Activated naive CD8-positive, alpha-beta T cell treated with anti-CD3 and anti-CD28 coated beads, Interleukin-2, amount 50 U/mL, for 16 hours (primary cell): Measurements from ENCODE around the gene HAGH.

Source experiments
- DNase-seq: peaks from one replicate; pipeline ENCODE4 v3.0.0-alpha.2; 2020; ENCODE audit warnings: low read depth, low spot score

The HAGH gene

GRCh38 chr16:1787056-1787321, 39.6 kb downstream of the HAGH start:
- no peak for DNase-seq

GRCh38 chr16:1786242-1787055, 40.2 kb downstream of the HAGH start:
- DNase-seq: no peak

- no peak for DNase-seq
Observed at GRCh38 chr16:1785846-1786170, 40.8 kb downstream of the HAGH start.

- DNase-seq: no peak
Observed at GRCh38 chr16:1784977-1785845, 41.4 kb downstream of the HAGH start.

- peak; percentile 95 for DNase-seq
Observed at GRCh38 chr16:1782408-1783264, 44.0 kb downstream of the HAGH start, which contains the start of the genes NUBP2 and SPSB3. NUBP2 (plus strand) TSS chr16:1782960; CDS start chr16:1783021, 61 bp downstream. SPSB3 (minus strand) TSS chr16:1782571; CDS start chr16:1781483, 1,088 bp downstream.

GRCh38 chr16:1781758-1782407, 44.7 kb downstream of the HAGH start:
- no peak for DNase-seq

- no peak for DNase-seq
Observed at GRCh38 chr16:1781254-1781653, 45.4 kb downstream of the HAGH start.

- no peak for DNase-seq
Observed at GRCh38 chr16:1780677-1781072, 46.0 kb downstream of the HAGH start.

- no peak for DNase-seq
Observed at GRCh38 chr16:1779741-1780676, 46.6 kb downstream of the HAGH start.

- DNase-seq: no peak
Observed at GRCh38 chr16:1779234-1779701, 47.4 kb downstream of the HAGH start.

GRCh38 chr16:1778200-1779179, 48.1 kb downstream of the HAGH start:
- no peak for DNase-seq

GRCh38 chr16:1777375-1778199, 49.0 kb downstream of the HAGH start:
- DNase-seq: no peak

GRCh38 chr16:1776991-1777374, 49.6 kb downstream of the HAGH start:
- no peak for DNase-seq

GRCh38 chr16:1776672-1776955, 50.0 kb downstream of the HAGH start:
- no peak for DNase-seq

GRCh38 chr16:1775846-1776671, 50.6 kb downstream of the HAGH start:
- DNase-seq: no peak

- DNase-seq: no peak
Observed at GRCh38 chr16:1775006-1775845, 51.4 kb downstream of the HAGH start.

GRCh38 chr16:1774448-1774780, 52.2 kb downstream of the HAGH start:
- DNase-seq: no peak
